ENCODE measurements around the gene SORBS2. TPM values are rescaled to one million over a fixed set of nuclear protein-coding genes. Genes with fewer than 3 reads are reported as not detected.

Gene SORBS2
- total RNA-seq, 1 donor from 2014 or later = 33.6 TPM

DNA sequence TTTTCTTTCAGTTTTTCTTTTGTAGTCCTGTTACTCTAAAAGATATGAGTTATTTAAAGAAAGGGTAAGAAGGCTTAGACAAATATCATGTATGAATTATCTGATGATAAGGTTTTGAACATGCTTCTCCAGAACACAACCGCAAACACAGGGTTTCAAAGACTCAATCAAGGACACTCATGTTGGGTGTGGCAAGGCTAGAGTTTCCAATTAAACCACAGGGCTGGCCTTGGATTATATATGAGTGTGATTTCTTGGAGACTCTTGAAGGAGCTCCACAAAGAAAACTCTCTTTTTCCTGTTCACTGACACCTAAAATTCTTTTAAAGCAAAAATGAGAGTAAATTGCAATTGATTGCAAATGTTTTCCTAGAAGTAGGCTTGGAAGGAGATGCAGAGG is 166.6 kb downstream of the SORBS2 start:
- no peaks in the 10 kb centered on the region for H3K9me3 Mint-ChIP-seq (ENCODE audit: unreplicated experiment)
- peaks cover 33% of the 10 kb centered on the region for H3K36me3 Mint-ChIP-seq (ENCODE audit: unreplicated experiment)
- no peaks in the 10 kb centered on the region for H3K27me3 Mint-ChIP-seq (ENCODE audit: unreplicated experiment)
- peaks cover 12% of the 10 kb centered on the region for H3K4me1 Mint-ChIP-seq (ENCODE audit: unreplicated experiment)
- no peak overlapping the region for H3K27ac Mint-ChIP-seq (ENCODE audit: unreplicated experiment)
- H3K4me3 Mint-ChIP-seq (ENCODE audit: unreplicated experiment) = no peak overlapping the region
- no peak for DNase-seq (ENCODE audit: extremely low spot score, unreplicated experiment)
- TF ChIP-seq, protein P1, sequence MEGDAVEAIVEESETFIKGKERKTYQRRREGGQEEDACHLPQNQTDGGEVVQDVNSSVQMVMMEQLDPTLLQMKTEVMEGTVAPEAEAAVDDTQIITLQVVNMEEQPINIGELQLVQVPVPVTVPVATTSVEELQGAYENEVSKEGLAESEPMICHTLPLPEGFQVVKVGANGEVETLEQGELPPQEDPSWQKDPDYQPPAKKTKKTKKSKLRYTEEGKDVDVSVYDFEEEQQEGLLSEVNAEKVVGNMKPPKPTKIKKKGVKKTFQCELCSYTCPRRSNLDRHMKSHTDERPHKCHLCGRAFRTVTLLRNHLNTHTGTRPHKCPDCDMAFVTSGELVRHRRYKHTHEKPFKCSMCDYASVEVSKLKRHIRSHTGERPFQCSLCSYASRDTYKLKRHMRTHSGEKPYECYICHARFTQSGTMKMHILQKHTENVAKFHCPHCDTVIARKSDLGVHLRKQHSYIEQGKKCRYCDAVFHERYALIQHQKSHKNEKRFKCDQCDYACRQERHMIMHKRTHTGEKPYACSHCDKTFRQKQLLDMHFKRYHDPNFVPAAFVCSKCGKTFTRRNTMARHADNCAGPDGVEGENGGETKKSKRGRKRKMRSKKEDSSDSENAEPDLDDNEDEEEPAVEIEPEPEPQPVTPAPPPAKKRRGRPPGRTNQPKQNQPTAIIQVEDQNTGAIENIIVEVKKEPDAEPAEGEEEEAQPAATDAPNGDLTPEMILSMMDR (IDR thresholded peaks at IDR 0.05) = no peak

- no peaks in the 10 kb centered on the region for H3K27me3 Mint-ChIP-seq (ENCODE audit: unreplicated experiment)
- peaks cover 30% of the 10 kb centered on the region for H3K36me3 Mint-ChIP-seq (ENCODE audit: unreplicated experiment)
- no peak overlapping the region for H3K4me3 Mint-ChIP-seq (ENCODE audit: unreplicated experiment)
- TF ChIP-seq, protein P1 (IDR thresholded peaks at IDR 0.05) = no peak
- H3K9me3 Mint-ChIP-seq (ENCODE audit: unreplicated experiment) = no peaks in the 10 kb centered on the region
- peaks cover 16% of the 10 kb centered on the region for H3K4me1 Mint-ChIP-seq (ENCODE audit: unreplicated experiment)
- no peak overlapping the region for H3K27ac Mint-ChIP-seq (ENCODE audit: unreplicated experiment)
- no peak for DNase-seq (ENCODE audit: extremely low spot score, unreplicated experiment)
Observed at GRCh38 chr4:185644408-185644807, 167.6 kb downstream of the SORBS2 start.

- Mint-ChIP-seq H3K4me3 (ENCODE audit: unreplicated experiment) (no peak overlapping the region), H3K27ac (ENCODE audit: unreplicated experiment) (no peak overlapping the region), H3K36me3 (ENCODE audit: unreplicated experiment) (peaks cover 30% of the 10 kb centered on the region), H3K27me3 (ENCODE audit: unreplicated experiment) (no peaks in the 10 kb centered on the region), H3K4me1 (ENCODE audit: unreplicated experiment) (peaks cover 25% of the 10 kb centered on the region), H3K9me3 (ENCODE audit: unreplicated experiment) (no peaks in the 10 kb centered on the region)
- TF ChIP-seq, protein P1 (IDR thresholded peaks at IDR 0.05) = no peak
- DNase-seq (ENCODE audit: extremely low spot score, unreplicated experiment) = no peak
Observed at GRCh38 chr4:185642907-185643306, 169.1 kb downstream of the SORBS2 start.

GRCh38 chr4:185640811-185641675 is 171.0 kb downstream of the SORBS2 start:
- Mint-ChIP-seq H3K27me3 (ENCODE audit: unreplicated experiment) (no peaks in the 10 kb centered on the region), H3K4me1 (ENCODE audit: unreplicated experiment) (peaks cover 25% of the 10 kb centered on the region), H3K27ac (ENCODE audit: unreplicated experiment) (no peak overlapping the region), H3K36me3 (ENCODE audit: unreplicated experiment) (peaks cover 20% of the 10 kb centered on the region), H3K9me3 (ENCODE audit: unreplicated experiment) (no peaks in the 10 kb centered on the region), H3K4me3 (ENCODE audit: unreplicated experiment) (no peak overlapping the region)
- TF ChIP-seq, protein P1 (IDR thresholded peaks at IDR 0.05) = peak; percentile 68
- DNase-seq (ENCODE audit: extremely low spot score, unreplicated experiment) = no peak

DNA sequence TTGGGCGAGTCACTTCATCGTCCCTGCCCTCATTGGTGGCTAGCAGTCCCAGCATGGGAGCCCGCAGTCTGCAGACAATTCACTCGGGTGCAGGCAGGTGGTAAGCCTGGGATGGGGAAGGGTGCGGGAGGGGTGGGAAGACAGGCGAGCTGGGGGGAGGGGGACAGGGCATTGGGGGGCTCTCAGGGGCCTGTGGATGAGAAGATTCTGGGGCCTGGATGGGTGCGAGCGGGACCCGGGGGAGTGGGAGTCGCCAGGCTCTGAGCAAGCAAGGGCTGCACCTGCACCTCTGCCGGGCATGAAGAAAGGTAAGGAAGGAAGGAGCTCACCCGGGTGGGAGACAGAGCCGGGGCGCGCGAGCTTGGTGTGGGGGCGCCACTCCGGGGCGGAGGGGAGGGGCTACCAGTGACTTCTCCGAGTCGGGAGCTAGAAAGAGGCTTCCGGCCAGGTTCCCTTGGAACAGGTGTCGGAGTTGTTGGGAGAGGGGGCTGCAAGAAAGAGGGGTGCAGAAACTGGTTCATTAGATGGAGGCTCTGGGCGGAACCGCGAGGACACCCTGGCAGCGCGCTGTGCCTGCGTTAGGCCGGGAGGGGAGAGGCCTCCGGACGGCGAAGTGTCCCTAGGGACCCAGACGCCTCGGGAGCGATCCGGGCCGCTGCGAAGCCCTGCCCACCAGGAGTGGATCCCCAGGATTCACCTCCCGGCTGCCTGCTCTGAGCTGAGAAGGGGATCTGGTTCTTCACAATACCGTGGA is 173.3 kb downstream of the SORBS2 start:
- no peak for DNase-seq (ENCODE audit: extremely low spot score, unreplicated experiment)
- H3K27me3 Mint-ChIP-seq (ENCODE audit: unreplicated experiment) = no peaks in the 10 kb centered on the region
- H3K9me3 Mint-ChIP-seq (ENCODE audit: unreplicated experiment) = no peaks in the 10 kb centered on the region
- H3K27ac Mint-ChIP-seq (ENCODE audit: unreplicated experiment) = no peak overlapping the region
- H3K4me3 Mint-ChIP-seq (ENCODE audit: unreplicated experiment) = no peak overlapping the region
- peaks cover 25% of the 10 kb centered on the region for H3K4me1 Mint-ChIP-seq (ENCODE audit: unreplicated experiment)
- TF ChIP-seq, protein P1 (IDR thresholded peaks at IDR 0.05) = no peak
- H3K36me3 Mint-ChIP-seq (ENCODE audit: unreplicated experiment) = peaks cover 3% of the 10 kb centered on the region

Data from osteocyte (in vitro differentiated cells).